NCI-H2081 treated with DMSO at 0.1 percent for 48 hours (cell line): ENCODE data around the gene HIBCH.
"Not testable (repeated sequence)": the region's sequence is repeated elsewhere in the genome, so short reads cannot be mapped to it uniquely, and the experiment has no call there.

Experiments used
- DNase-seq: peaks from one replicate; lab custom pipeline; 2025; lab: John Stamatoyannopoulos, UW

Gene HIBCH

GRCh38 chr2:190308031-190308430 is 11.6 kb downstream of the HIBCH start:
- no peak for DNase-seq

- DNase-seq, result no peak
Observed at GRCh38 chr2:190304404-190304803, 15.2 kb downstream of the HIBCH start.

- DNase-seq, result no peak
Observed at GRCh38 chr2:190303647-190304046, 16.0 kb downstream of the HIBCH start.

GRCh38 chr2:190302052-190302451 is 17.6 kb downstream of the HIBCH start:
- DNase-seq, result no peak

- DNase-seq, result no peak
Observed at GRCh38 chr2:190301032-190301431, 18.6 kb downstream of the HIBCH start.

GRCh38 chr2:190297880-190298279 is 21.7 kb downstream of the HIBCH start:
- not testable (repeated sequence) for DNase-seq

GRCh38 chr2:190283783-190284182 is 35.8 kb downstream of the HIBCH start:
- no peak for DNase-seq

GRCh38 chr2:190280565-190281350 is 38.9 kb downstream of the HIBCH start:
- no peak for DNase-seq

- not testable (repeated sequence) for DNase-seq
Observed at GRCh38 chr2:190279256-190280134, 40.1 kb downstream of the HIBCH start.

GRCh38 chr2:190277234-190278112 is 42.2 kb downstream of the HIBCH start:
- DNase-seq, result no peak

GRCh38 chr2:190272457-190272842 is 47.2 kb downstream of the HIBCH start:
- no peak for DNase-seq

- DNase-seq, result no peak
Observed at GRCh38 chr2:190271783-190272456, 47.7 kb downstream of the HIBCH start.

- no peak for DNase-seq
Observed at GRCh38 chr2:190270298-190270697, 49.3 kb downstream of the HIBCH start.

- DNase-seq, result not testable (repeated sequence)
Observed at GRCh38 chr2:190269699-190270098, 49.9 kb downstream of the HIBCH start.

GRCh38 chr2:190267302-190267701 is 52.3 kb downstream of the HIBCH start:
- no peak for DNase-seq

- DNase-seq, result no peak
Observed at GRCh38 chr2:190266314-190266713, 53.3 kb downstream of the HIBCH start.

GRCh38 chr2:190261851-190262250 is 57.8 kb downstream of the HIBCH start:
- no peak for DNase-seq

GRCh38 chr2:190256087-190256486 is 63.5 kb downstream of the HIBCH start:
- no peak for DNase-seq

- DNase-seq, result no peak
Observed at GRCh38 chr2:190255676-190256075, 64.0 kb downstream of the HIBCH start.

GRCh38 chr2:190254063-190254850 is 65.4 kb downstream of the HIBCH start:
- DNase-seq, result no peak

- DNase-seq, result no peak
Observed at GRCh38 chr2:190250421-190250820, 69.2 kb downstream of the HIBCH start.
